GM19395 (cell line): ENCODE measurements around the gene RUVBL1.
A peak's percentile ranks its signal among the peaks of the same experiment; 100 is the strongest.
"Not testable (repeated sequence)": the region's sequence is repeated elsewhere in the genome, so short reads cannot be mapped to it uniquely, and the experiment has no call there.

Source experiments
- ATAC-seq: cut with Tn5 transposase; IDR thresholded peaks from one replicate; pipeline ENCODE4 v1.9.1; 2021; ENCODE audit warnings: mild to moderate bottlenecking, moderate library complexity; ENCODE audit not compliant: unreplicated experiment

The RUVBL1 gene

DNA sequence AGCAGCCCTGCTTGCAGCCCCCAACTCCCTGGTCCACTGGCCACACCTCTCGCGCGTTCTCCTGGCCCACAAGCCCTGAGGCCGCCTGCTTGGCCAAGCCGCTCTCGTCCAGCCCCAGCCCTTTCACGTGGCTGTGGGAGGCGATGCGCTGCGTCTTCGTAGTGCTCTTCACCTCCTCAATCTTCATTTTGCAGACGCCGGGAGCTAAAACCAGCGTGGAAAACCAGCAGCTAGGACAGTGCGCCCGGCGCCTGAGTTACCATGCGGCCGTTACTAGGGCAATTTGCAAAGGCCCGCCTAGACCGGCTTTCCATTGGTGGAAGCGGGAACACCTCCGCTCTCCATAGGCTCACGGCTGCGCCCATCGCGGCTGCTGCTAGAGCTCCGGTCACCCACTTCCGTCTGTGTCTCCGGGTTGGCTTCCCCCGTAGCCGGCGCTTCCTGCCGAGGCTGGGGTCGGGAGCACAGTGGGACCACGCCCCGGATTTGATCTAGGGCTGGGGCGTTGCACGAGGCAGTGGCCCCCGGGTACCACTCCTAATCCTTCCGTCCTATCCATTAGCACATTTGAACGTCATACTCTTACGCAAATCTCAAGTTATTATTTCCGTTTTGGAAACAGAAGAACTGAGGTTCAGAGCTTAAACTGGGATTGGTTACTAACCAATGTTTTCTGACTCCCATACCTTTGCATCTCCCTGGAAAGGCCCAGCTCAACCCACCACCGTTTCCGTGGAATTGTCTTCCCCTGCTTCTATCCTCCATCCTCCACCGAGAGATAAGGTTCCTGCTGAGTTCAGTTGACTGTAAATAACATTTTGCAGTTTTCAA lies at the start of gene RUVBL1:
RUVBL1 (minus strand) TSS at position 275 of the 831 bp plus-strand sequence; CDS start at position 187, 88 bp downstream.
- ATAC-seq = peak; percentile 99

DNA sequence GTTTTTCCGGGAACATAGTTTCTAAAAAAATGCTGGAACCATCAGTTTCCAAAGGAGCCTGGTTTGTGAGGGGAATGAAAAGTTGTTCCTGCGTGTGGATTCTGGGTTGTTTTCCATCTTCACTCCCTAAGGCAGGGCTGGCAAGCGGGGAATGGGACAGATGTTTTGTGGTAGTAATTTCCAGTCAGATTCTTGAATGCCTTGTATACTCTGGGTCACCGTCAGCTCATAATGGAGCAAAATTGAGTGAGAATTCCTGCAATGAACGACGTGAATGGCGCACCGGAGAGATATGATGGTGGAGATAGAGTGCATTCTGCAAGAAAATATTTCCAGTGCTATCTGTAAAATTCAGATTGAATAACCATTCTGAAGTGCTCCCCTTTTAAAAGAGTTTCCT lies 49.6 kb upstream of the RUVBL1 start:
- no peak for ATAC-seq

DNA sequence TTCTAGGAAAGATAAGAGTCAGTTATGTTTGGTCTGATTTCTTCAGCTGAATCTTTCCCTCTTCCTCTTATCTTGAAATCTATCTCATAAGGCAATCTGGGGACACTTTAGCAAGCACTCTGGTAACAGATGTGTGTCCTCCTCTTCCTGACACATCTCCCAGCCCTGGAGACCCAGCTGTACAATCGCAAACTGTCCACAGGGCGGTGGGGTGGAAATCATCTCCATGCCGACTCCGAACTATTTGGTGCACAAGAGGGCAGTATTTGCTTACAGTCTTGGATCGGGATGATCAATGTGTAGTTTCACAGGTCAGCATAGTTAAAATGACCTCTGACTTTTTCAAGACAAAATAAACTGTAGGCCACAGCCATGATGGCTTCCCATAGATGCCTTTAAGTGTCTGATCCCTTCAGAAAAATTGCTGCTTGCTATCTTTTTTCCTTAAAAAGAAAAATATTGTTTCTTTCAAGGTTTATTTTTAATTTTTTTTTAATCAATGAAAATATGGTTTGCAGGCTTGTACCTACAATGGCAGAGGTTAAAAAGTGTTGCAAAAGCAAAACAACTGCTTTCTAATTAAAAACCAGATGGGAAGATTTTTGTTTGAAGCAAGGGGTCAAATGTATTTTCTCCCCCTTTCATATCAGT lies 47.4 kb upstream of the RUVBL1 start:
- no peak for ATAC-seq

DNA sequence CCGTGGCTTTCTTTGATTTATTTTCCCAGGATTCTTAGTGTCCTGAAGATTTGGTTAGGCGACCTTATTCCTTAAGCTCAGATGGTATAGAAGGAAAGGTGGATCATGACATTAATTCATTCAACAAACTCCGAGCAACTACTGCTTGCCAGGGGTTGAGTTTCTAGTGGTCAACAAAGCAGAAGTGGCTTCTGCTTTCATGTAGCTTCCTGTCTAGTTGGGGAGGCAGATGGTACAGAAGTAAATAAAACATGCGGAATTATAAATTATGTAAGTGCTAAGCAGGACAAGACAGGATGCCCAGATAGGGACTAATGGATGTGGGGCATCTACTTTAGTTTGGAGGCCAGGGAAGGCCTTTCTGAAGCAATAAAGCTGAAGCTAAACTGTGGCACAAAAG lies 45.2 kb upstream of the RUVBL1 start:
- no peak for ATAC-seq

DNA sequence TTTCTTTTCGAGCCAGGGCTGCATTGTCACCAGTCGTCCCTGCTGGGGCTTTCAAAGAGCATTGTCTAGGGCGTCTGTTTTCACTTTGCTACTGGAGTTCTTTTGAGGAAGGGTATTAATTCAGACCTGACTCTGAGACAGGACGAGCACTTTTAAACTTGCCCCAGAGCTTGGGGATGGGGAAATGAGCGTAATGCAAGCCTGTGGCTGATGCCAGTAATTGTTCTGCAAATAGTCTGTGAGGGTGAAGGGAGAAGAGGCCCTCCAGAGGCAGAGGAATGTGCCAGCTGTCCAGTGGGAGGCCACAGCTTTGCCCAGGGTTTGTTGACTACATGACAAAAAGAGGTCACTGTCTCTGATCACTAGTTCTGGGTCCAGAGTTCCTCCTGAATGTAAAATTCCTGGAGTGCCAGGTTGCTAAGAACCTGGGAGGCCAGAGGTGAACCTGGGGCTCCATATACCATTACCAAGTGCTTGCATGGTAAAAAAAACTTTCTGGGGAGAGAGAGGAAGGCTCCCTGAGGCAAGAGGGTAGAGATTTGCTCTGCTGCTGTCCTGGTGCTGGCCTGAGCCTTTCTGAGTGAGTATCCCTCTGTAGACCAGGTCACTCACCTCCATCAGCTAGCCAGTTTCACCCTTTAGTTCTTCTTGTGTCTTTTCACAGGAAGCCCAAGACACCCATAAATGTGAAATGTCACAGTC lies 44.5 kb upstream of the RUVBL1 start:
- ATAC-seq = no peak

DNA sequence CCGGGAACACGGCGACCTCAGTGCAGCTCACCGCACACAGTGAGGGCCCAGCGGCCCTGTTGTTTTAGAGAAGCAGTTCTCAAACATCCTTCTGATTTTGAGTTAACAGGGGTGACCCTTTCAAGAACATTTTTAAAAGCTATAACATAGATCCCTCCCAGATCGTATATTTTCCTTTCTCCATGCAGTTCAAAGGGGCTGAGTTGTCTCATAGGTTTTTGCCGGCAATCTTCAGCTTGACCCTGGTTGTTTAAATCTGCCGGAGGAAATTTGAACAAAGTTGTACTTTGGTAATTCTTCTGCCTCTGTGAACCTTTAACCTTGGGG lies 44.0 kb upstream of the RUVBL1 start:
- no peak for ATAC-seq

DNA sequence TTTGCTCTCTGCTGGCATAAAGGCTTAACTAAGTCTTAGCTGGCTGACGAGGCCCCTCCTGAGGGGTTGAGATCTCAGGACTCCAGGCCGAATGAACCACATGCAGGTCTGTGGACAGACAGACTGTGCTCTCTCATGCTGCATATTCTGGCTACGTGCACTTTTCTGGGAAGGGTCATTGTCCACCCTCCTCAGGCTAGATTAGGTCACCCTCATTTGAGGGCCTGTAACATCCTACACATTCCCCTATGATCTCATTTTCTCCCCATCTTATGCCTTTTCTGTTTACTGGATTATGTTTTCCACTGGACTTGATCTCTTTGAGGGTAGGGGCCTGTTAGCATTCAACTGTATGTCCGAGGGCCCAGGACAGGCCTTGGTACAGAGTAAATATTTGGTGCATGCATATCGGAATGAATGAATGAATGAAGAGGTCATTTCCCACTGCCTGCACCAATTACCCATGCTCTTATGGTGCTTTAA lies 43.4 kb upstream of the RUVBL1 start:
- no peak for ATAC-seq

DNA sequence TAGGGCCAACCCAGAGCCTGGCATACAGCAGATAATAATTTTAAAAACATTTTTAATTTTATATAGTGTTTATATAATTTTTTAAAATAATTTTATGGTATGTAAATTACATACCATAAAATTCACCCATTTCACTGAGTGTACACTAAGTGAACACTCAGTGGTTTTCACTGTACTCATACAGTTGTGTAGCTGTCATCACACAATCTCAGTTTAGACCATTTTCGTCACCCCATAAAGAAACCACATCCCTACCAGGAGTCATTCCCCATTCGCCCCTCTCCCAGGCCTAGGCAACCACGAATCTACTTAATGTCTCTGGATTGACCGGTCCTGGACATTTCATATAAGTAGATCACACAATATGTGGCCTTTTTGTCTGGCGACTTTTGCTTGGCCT lies 39.8 kb upstream of the RUVBL1 start:
- ATAC-seq = no peak

DNA sequence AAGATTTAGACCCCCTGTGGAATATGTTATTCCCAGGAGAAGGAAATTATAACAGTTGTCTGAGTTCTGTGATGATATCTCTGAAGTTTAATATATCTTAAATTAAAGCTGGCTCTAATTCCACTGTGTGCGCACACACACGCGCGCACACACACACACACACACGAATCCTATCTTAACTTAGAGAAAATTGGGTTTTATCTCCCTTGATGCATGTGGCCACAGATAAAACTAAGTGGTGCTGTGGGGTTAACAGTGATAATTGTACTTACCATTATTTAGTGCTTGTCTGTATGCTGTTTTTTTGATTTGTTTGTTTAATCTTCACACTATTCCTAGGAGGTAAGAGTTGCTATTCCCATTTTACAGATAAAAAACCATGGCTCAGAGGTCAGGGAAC lies 37.0 kb upstream of the RUVBL1 start:
- ATAC-seq = no peak

DNA sequence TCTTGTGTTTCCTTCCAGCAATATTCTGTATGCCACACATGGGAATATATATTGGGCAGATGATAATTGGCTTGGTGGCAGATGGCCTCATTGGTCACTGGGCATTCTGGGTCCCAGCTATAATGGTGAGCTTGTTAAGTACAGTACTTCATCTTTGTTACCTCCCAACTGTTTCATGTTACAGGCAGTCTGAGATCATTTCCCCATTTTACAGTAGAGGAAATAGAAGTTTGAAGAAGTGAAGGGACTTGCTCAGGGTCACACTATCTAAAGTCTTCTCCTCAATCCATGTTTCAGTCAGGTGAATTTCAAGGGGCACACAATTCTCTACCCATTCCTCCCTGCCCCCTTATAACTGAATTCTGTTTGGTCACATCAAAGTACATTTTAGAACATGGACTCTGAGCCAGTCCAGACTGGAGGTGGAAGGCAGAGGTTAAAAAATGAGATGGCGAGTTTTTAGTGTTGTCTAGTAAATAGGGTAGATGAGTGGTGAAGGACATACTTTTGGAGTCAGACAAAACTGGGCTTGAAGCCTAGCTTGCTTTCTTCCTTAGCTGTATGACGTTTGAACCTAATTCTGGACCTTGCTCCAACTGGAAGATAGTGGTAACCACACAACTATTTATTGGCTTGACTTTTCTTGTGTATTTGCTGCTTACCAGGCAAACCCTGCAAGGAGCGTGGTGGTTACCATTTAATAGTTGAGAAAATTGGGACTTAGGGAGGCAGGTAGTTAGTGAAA lies 32.2 kb upstream of the RUVBL1 start:
- ATAC-seq = no peak

DNA sequence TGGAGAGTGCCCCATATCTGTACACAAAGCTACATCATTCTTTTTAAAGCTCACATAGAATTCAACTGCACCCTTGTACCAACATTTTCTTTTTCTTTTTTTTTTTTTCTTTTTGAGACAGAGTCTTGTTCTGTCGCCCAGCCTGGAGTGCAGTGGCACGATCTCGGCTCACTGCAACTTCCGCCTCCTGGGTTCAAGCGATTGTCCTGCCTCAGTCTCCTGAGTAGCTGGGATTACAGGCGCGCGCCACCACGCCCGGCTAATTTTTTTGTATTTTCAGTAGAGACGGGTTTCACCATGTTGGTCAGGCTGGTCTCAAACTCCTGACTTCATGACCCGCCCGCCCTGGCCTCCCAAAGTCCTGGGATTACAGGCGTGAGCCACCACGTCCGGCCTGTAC lies 30.7 kb upstream of the RUVBL1 start:
- ATAC-seq = not testable (repeated sequence)

DNA sequence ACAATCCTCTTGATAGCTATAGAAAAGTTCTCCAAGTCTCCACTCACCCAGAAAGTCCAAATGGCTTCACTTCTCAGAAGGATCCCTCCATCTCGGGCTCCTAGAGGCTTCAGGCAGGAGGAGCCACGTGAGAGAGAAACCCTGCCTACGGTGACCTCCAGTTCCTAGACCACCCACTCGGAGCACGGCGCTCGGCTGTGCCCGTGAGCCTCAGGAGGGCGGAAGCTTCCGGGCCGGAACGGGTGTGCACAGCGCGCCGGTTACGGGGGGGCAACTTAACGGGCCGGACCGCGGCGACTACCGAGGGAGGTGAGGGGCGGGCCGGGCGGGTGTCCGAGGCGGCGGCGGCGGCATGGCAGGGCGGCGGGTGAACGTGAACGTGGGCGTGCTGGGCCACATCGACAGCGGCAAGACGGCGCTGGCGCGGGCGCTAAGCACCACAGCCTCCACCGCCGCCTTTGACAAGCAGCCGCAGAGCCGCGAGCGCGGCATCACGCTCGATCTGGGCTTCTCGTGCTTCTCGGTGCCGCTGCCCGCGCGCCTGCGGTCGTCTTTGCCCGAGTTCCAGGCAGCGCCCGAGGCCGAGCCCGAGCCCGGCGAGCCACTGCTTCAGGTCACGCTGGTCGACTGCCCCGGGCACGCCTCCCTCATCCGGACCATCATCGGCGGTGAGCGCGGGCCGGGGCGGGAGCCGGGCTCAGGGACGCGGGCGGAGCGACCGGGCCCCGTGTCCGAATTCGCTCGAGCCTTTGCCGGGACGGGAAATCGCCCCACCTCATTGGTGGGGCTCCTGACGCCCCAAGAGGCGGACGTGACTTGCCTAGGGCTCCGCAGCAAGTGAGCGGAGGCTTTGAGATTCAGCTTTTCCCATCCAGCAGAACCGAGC lies 29.8 kb upstream of the RUVBL1 start, which contains the start of gene EEFSEC:
EEFSEC (plus strand) TSS at position 326 of the 886 bp plus-strand sequence; CDS start at position 353, 27 bp downstream.
- peak; percentile 83 for ATAC-seq

DNA sequence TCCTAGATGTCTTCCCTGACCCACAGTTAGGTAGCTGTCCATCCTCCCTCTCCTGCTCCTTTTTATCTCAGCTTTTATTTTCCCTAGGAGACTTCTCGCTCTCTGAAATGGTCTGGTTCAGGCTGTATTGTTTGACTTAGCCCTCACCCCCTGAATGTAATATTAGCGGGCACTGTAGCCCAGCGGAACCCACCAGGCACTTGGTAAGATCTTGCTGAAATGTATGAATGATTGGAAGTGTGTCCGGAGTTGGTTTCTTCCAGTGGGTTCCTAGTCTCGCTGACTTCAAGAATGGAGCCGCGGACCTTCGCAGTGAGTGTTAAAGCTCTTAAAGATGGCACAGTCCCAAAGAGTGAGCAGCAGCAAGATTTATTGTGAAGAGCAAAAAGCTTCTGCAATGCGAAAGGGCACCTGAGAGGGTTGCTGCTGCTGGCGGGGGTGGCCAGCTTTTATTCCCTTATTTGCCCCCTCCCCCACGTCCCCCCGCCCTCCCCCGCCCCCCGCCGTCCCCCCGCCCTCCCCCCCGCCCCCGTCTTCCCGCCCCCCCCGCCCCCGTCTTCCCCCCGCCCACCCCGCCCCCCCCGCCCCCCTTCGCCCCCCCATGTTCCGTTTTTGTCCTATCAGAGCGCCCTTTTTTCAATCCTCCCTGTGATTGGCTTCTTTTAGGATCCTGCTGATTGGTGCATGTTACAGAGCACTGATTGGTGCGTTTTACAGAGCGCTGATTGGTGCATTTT lies 29.0 kb upstream of the RUVBL1 start:
- ATAC-seq = peak; percentile 66

DNA sequence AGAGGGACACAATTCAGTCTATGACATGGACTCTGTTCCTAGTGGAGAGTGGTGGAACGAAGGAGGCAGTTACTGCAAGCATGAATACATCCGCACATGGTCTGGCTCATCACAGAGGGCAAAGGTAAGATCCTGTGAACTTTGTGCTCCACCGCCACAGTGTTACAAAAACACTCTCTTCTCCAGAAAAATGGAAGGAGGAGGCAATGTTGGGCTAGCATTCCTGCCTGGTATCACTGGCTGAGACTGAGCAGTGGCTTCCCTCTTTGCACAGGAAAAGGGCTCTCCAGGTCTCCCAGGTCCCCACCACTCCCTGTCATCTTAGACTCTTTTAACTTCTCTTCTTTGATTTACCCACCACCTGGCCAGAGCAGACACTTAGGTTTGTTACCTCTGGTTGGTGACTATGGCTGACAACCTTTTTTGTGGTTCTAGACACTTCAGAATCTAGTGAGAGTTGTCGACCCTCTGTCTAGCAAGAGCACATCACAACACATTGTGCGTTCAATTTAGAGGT lies 28.2 kb upstream of the RUVBL1 start:
- ATAC-seq = no peak

DNA sequence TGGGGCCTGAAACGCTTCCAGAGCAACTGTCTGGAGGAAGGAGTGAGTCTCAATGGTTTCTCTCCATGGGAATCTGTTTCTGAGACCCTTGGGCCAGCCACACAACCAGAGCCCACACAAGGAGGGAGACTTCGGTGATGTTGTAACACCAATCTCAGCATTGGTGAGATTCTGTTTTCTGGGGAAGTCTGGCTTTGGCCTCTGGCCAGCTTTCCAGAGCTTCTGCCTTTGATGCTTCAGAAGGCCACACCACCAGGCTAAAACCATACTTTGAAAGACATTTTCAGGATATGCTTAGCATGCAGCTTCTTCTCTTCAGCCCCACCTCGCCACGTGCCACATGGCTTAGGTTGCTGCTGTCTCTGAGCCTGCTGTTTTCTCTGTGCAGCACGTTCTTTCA lies 26.0 kb upstream of the RUVBL1 start:
- no peak for ATAC-seq

DNA sequence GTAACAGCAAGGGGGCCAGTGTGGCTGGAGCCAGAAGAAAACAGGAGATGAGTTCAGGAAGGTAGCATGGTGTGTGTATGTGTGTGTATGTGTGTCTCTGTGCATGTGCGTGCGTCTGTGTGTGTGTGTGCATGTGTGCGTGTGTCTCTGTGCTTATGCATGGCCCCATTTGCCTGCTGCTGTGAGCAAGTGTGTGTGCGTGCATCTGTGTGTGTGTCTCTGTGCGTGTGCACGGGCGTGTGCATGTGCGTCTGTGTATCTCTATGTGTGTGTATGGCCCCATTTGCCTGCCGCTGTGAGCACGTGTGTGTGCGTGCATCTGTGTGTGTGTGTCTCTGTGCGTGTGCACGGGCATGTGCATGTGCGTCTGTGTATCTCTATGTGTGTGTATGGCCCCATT lies 22.6 kb upstream of the RUVBL1 start:
- no peak for ATAC-seq

DNA sequence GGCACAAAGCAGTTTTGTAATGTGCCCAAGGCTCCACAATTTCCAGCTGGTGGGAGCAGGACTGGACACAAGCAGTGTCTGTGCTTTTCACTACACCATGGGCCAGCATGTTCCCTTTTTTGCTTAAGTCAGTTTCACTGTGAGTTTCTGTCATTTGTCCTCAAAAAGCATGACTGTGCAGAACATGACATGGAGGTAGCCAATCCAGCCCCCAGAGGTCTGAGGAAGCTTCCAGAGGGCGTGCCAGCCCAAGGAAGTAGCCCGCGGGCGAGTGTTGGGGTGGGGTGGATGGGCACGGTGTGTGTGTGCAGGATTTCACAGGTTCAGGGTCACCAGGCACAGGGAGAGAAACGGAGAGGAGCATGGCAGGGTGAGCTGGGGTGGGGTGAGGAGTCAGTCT lies 21.7 kb upstream of the RUVBL1 start:
- no peak for ATAC-seq

DNA sequence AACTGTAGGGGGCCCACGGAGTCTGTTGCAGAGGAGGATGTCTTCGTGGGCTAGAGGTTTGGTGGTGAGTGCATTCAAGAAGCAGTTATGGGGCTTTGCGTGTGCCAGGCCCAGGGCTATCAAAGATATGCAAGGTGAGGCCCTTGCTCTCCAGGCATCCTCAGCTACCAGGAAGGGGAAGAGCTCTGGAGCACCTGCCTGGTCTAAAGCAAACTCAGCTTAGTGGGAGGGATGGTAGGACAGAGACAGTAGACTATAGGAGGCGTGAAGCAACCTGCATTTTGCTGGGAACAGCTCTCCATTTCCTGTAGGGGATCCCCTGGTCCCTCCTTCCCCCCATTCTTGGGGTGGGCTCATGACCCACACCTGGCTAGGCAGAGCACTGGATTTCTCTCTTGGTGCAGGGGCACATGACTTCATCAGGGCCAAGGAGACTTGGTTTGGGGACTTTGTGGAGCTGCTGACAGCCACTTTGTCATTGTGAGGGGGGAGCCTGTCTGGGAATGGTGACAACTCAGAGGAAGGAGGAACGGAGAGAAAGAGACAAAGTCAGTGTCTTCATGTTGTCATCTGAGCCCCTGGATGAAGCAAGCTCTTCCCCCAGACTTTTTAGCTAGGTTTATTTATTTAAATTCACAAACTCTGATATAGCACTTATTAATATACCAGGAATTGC lies 21.0 kb upstream of the RUVBL1 start:
- no peak for ATAC-seq

DNA sequence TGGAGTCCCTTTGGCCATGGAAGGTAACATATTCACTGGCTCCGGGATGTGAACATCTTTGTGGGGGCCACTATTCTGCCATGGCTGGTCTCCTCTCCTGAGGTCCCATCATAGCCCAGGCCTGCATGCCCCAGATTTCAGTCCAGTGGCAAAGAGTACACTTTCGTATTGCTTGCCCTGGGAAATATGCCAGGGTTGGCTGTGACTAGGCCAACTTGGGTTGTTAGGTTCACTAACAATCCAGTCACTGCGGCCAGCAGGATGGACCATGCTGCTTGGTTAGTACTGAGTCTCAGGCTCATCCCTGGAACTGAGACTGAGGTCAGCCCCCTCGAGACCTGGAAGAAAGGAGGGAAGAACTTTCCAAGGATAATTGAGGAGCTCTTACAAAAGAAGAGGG lies 19.9 kb upstream of the RUVBL1 start:
- no peak for ATAC-seq
